ENCODE data around the gene HLA-A.

DNA sequence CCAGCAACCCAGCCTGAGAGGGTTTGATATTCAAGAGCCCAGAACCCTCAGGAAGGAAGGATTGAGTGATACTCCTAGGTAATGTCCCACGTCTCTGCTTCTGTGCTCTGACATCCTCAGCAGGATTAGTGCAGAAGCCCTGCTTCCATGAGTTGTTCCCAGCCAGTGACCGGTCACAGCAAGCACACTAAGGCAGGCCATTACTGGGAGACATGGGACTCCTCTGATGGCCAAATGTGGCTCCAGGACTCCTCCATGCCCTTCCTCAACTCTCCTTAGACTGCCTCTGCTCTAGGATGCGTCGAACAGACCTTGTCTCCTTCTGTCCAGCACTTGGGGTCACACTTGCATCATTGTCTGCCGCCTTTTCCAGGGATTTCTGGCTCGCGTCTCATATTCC is 7.6 kb downstream of the HLA-A start:
- TF ChIP-seq POLR2A (IDR thresholded peaks at IDR 0.05) (no peak), POLR2AphosphoS5 (IDR thresholded peaks at IDR 0.05) (no peak)
- TF ChIP-seq, protein P1, sequence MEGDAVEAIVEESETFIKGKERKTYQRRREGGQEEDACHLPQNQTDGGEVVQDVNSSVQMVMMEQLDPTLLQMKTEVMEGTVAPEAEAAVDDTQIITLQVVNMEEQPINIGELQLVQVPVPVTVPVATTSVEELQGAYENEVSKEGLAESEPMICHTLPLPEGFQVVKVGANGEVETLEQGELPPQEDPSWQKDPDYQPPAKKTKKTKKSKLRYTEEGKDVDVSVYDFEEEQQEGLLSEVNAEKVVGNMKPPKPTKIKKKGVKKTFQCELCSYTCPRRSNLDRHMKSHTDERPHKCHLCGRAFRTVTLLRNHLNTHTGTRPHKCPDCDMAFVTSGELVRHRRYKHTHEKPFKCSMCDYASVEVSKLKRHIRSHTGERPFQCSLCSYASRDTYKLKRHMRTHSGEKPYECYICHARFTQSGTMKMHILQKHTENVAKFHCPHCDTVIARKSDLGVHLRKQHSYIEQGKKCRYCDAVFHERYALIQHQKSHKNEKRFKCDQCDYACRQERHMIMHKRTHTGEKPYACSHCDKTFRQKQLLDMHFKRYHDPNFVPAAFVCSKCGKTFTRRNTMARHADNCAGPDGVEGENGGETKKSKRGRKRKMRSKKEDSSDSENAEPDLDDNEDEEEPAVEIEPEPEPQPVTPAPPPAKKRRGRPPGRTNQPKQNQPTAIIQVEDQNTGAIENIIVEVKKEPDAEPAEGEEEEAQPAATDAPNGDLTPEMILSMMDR (IDR thresholded peaks at IDR 0.05), result no peak
